ENCODE results near the gene IL6.

DNA sequence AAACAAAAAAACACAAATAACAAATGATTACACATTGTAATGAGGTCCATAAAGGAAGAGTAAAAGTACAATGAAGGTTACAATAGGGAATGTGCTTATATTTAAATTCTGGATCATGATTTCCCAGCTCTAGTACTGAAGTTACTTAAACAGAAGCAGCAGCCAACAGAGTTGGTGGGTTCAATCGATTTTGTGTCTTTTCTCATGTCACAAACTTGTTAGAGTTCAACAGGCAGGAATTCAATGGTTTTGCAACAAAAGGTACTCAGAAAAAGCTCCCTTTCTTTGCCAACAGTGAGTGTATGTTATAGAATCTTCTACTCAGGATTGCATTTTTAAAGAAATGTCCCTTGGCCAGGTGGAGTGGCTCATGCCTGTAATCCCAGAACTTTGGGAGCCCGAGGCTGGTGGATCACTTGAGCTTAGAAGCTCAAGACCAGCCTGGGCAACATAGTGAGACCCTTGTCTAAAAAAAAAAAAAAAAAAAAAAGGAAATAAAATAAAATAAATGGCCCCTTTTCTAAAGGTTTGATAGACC, 29.6 kb upstream of the IL6 start:
- TF ChIP-seq, protein P1, sequence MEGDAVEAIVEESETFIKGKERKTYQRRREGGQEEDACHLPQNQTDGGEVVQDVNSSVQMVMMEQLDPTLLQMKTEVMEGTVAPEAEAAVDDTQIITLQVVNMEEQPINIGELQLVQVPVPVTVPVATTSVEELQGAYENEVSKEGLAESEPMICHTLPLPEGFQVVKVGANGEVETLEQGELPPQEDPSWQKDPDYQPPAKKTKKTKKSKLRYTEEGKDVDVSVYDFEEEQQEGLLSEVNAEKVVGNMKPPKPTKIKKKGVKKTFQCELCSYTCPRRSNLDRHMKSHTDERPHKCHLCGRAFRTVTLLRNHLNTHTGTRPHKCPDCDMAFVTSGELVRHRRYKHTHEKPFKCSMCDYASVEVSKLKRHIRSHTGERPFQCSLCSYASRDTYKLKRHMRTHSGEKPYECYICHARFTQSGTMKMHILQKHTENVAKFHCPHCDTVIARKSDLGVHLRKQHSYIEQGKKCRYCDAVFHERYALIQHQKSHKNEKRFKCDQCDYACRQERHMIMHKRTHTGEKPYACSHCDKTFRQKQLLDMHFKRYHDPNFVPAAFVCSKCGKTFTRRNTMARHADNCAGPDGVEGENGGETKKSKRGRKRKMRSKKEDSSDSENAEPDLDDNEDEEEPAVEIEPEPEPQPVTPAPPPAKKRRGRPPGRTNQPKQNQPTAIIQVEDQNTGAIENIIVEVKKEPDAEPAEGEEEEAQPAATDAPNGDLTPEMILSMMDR (IDR thresholded peaks at IDR 0.05; ENCODE audit: insufficient read depth, low read length), result no peak
- TF ChIP-seq, protein P2, sequence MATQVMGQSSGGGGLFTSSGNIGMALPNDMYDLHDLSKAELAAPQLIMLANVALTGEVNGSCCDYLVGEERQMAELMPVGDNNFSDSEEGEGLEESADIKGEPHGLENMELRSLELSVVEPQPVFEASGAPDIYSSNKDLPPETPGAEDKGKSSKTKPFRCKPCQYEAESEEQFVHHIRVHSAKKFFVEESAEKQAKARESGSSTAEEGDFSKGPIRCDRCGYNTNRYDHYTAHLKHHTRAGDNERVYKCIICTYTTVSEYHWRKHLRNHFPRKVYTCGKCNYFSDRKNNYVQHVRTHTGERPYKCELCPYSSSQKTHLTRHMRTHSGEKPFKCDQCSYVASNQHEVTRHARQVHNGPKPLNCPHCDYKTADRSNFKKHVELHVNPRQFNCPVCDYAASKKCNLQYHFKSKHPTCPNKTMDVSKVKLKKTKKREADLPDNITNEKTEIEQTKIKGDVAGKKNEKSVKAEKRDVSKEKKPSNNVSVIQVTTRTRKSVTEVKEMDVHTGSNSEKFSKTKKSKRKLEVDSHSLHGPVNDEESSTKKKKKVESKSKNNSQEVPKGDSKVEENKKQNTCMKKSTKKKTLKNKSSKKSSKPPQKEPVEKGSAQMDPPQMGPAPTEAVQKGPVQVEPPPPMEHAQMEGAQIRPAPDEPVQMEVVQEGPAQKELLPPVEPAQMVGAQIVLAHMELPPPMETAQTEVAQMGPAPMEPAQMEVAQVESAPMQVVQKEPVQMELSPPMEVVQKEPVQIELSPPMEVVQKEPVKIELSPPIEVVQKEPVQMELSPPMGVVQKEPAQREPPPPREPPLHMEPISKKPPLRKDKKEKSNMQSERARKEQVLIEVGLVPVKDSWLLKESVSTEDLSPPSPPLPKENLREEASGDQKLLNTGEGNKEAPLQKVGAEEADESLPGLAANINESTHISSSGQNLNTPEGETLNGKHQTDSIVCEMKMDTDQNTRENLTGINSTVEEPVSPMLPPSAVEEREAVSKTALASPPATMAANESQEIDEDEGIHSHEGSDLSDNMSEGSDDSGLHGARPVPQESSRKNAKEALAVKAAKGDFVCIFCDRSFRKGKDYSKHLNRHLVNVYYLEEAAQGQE (IDR thresholded peaks at IDR 0.05; ENCODE audit: insufficient replicate concordance, low read depth), result no peak
- no peak for TF ChIP-seq POLR2AphosphoS5 (IDR thresholded peaks at IDR 0.05; ENCODE audit: low read depth)
- no peak for TF ChIP-seq GABPA (IDR thresholded peaks at IDR 0.05; ENCODE audit: low read depth)
